SU-DHL-6 (cell line): Measurements from ENCODE around the gene EIF2B5.

ENCODE experiments used
- H2AFZ ChIP-seq: fragments of 200-600 bp; sonication (generic); 2 replicates; pipeline ENCODE4 v1.6.1; 2014; ENCODE audit warnings: low read depth, mild to moderate bottlenecking, moderate library complexity, mixed read lengths, antibody characterized with exemption, low read length; ENCODE audit not compliant: severe bottlenecking
- H3F3A ChIP-seq: fragments of 200-600 bp; shearing (Covaris generic); 2 replicates; pipeline ENCODE4 v1.6.0; 2016; ENCODE audit warnings: antibody characterized with exemption, mild to moderate bottlenecking; ENCODE audit not compliant: insufficient read depth
- H3K27ac ChIP-seq: fragments of 200-600 bp; sonication (generic); 2 replicates; pipeline ENCODE4 v1.5.1; 2016; ENCODE audit warnings: low read depth, mild to moderate bottlenecking, low read length, moderate library complexity, mixed read lengths
- H3K27me3 ChIP-seq: fragments of 200-600 bp; sonication (generic), shearing (Covaris generic); 2 replicates; pipeline ENCODE4 v1.6.0; 2014; ENCODE audit warnings: mild to moderate bottlenecking, low read length
- H3K36me3 ChIP-seq: fragments of 200-600 bp; sonication (generic); 2 replicates; pipeline ENCODE4 v1.6.1; 2014; ENCODE audit warnings: mild to moderate bottlenecking, low read length, mixed read lengths
- H3K4me2 ChIP-seq: fragments of 300-600, 200-600 bp; shearing (Covaris generic), sonication (generic); 2 replicates; pipeline ENCODE4 v1.6.0; 2014; ENCODE audit warnings: low read length, low read depth, mild to moderate bottlenecking; ENCODE audit not compliant: poor library complexity, severe bottlenecking
- H3K4me3 ChIP-seq: fragments of 200-600 bp; sonication (generic); 2 replicates; pipeline ENCODE4 v1.5.1; 2014; ENCODE audit warnings: antibody characterized with exemption, low read length, mild to moderate bottlenecking, mixed read lengths; ENCODE audit not compliant: insufficient read depth, poor library complexity, severe bottlenecking
- H3K79me2 ChIP-seq: fragments of 200-600 bp; sonication (generic); 2 replicates; pipeline ENCODE4 v1.6.1; 2014; ENCODE audit warnings: mild to moderate bottlenecking, low read length, moderate library complexity; ENCODE audit not compliant: insufficient read depth
- H3K9ac ChIP-seq: fragments of 200-600 bp; sonication (generic); 2 replicates; pipeline ENCODE4 v1.7.0; 2014; ENCODE audit warnings: mild to moderate bottlenecking, low read length
- H3K9me2 ChIP-seq: fragments of 200-600 bp; sonication (generic); replicated peaks from 2 replicates; pipeline ENCODE4 v1.6.1; 2014; ENCODE audit warnings: low read length; ENCODE audit not compliant: insufficient read depth
- H3K9me3 ChIP-seq: fragments of 200-600 bp; sonication (generic); 2 replicates; pipeline ENCODE4 v1.6.1; 2014; ENCODE audit warnings: low read length, mixed read lengths; ENCODE audit not compliant: insufficient read depth
- H4K20me1 ChIP-seq: fragments of 200-600 bp; sonication (generic); 2 replicates; pipeline ENCODE4 v1.6.1; 2014; ENCODE audit warnings: low read depth, mild to moderate bottlenecking, antibody characterized with exemption, low read length, moderate library complexity, mixed read lengths
- CTCF ChIP-seq: fragments of 200-600 bp; sonication (generic); IDR thresholded peaks from one replicate; pipeline ENCODE4 v1.5.1; 2017; ENCODE audit warnings: antibody characterized with exemption, mild to moderate bottlenecking, low read length, moderate library complexity; ENCODE audit not compliant: insufficient read depth, poor library complexity, severe bottlenecking
- EZH2phosphoT487 ChIP-seq: fragments of 200-600 bp; sonication (generic), shearing (Covaris generic); conservative IDR thresholded peaks from 2 replicates; pipeline ENCODE4 v1.6.1; 2018; ENCODE audit warnings: mild to moderate bottlenecking, antibody characterized with exemption, low read length, moderate library complexity, mixed read lengths

Gene EIF2B5

DNA sequence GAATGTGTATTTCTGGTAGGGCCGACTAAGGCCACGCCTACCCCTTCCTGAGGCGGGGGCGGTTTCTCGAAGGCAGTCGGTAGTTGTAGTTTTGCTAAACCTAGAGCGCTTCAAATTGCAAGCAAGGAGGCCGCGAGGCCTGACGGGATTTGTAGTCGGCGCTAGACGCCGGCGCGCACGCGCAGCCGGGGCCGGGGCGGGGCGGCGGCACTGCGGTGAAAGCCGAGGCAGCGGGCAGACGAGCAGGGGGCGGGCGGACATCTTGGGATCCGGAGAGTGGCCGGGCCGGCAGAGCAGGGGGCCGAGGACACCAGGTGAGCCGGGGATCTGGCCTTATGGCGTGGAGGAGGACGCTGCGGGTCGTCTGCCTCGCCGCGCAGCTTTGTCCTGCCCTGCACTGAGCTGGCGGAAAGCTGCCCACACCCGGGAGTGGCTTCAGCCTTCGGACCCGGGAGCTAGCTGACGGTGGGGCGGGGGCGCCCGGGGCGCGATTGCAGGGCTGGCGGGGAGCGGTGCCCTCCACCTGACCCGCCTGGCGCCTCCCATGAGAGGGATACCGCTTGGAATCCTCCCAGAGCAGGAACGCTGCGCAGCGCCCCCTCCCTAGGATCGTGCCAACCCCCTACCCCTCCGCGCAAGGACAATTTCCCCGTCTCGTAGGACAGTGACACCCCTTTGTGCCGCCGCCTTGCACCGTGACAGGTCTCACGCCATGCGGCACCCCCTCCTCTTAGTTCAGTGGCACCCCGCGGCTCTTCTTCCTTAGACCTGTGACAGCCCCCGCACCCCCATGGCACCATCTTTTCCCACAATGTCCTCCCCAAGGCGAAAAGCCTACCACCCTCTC lies 39.7 kb downstream of the EIF2B5 start, which contains the start of gene AP2M1:
Gene AP2M1, plus strand, starts transcription at position 210 of the 847 bp plus-strand sequence. CDS start 2,139 bp downstream, outside the sequence.
- no peaks in the 10 kb centered on the region for H3K9me2 ChIP-seq
- H4K20me1 ChIP-seq = no peaks in the 10 kb centered on the region
- no peaks in the 10 kb centered on the region for H3K27me3 ChIP-seq
- H3K27ac ChIP-seq = peak within 1 kb of the TSS; percentile 48
- H3K36me3 ChIP-seq = no peaks in the 10 kb centered on the region
- peak within 1 kb of the TSS; percentile 83 for H3K4me3 ChIP-seq
- TF ChIP-seq EZH2phosphoT487 = no peak
- TF ChIP-seq CTCF = no peak
- H2AFZ ChIP-seq = peak within 1 kb of the TSS; percentile 83
- peaks cover 24% of the 10 kb centered on the region for H3K79me2 ChIP-seq
- H3K9me3 ChIP-seq = no peaks in the 10 kb centered on the region
- H3F3A ChIP-seq = 0 out of 2 replicates have a peak, but pooled peaks cover 6% of the 10 kb centered on the region
- peak within 1 kb of the TSS; percentile 96 for H3K9ac ChIP-seq
- H3K4me2 ChIP-seq = peak within 1 kb of the TSS; percentile 80

- Histone ChIP-seq H3K36me3 (no peaks in the 10 kb centered on the region), H3K4me2 (peak overlapping the region; percentile 80), H3K79me2 (peaks cover 24% of the 10 kb centered on the region), H3K27ac (no peak overlapping the region), H3K9ac (peak overlapping the region; percentile 96), H3K27me3 (no peaks in the 10 kb centered on the region), H4K20me1 (no peaks in the 10 kb centered on the region), H2AFZ (no peak overlapping the region), H3K9me3 (no peaks in the 10 kb centered on the region), H3F3A (0 out of 2 replicates have a peak, but pooled peaks cover 6% of the 10 kb centered on the region), H3K4me3 (peak overlapping the region; percentile 83), H3K9me2 (no peaks in the 10 kb centered on the region)
- TF ChIP-seq EZH2phosphoT487 = no peak
Observed at GRCh38 chr3:184175506-184175905, 40.3 kb downstream of the EIF2B5 start.

- no peak for TF ChIP-seq CTCF
- TF ChIP-seq EZH2phosphoT487 = no peak
- Histone ChIP-seq H3K4me3 (peak overlapping the region; percentile 83), H3K36me3 (no peaks in the 10 kb centered on the region), H3K9me3 (no peaks in the 10 kb centered on the region), H3K9me2 (no peaks in the 10 kb centered on the region), H3K27me3 (no peaks in the 10 kb centered on the region), H3K9ac (peak overlapping the region; percentile 96), H2AFZ (no peak overlapping the region), H3K4me2 (peak overlapping the region; percentile 80), H4K20me1 (no peaks in the 10 kb centered on the region), H3K79me2 (peaks cover 24% of the 10 kb centered on the region), H3F3A (0 out of 2 replicates have a peak, but pooled peaks cover 6% of the 10 kb centered on the region), H3K27ac (no peak overlapping the region)
Observed at GRCh38 chr3:184175981-184176376, 40.8 kb downstream of the EIF2B5 start.
